SK-N-SH (cell line): ENCODE measurements around the gene VPS18.

Source experiments
- CTCF ChIP-seq: fragments of 200-600 bp; sonication (generic); IDR thresholded peaks from 2 replicates; pipeline ENCODE4 v1.6.1; 2017; ENCODE audit warnings: antibody characterized with exemption, mild to moderate bottlenecking, moderate library complexity
- EP300 ChIP-seq, 2 experiments: IDR thresholded peaks; 2 replicates each; pipeline versions ENCODE4 v1.4.0 to v1.6.1; 2012; ENCODE audit warnings: borderline replicate concordance in 1 of 2, low read depth in 1 of 2, low read length in 1 of 2
- FOXM1 ChIP-seq: IDR thresholded peaks from 2 replicates; pipeline ENCODE4 v1.4.0; 2012; ENCODE audit warnings: low read depth, mild to moderate bottlenecking
- NRF1 ChIP-seq: IDR thresholded peaks from 2 replicates; pipeline ENCODE4 v1.6.1; 2012; ENCODE audit warnings: low read depth, mild to moderate bottlenecking, low read length
- PBX3 ChIP-seq: IDR thresholded peaks from 2 replicates; pipeline ENCODE4; 2012
- POLR2AphosphoS5 ChIP-seq: IDR thresholded peaks from 2 replicates; pipeline ENCODE4 v1.6.1; 2012; ENCODE audit warnings: low read depth, low read length
- REST ChIP-seq: IDR thresholded peaks from 2 replicates; pipeline ENCODE4 v1.6.1; 2012; ENCODE audit warnings: mild to moderate bottlenecking, low read depth, low read length, moderate library complexity
- RFX5 ChIP-seq: IDR thresholded peaks from 2 replicates; pipeline ENCODE4 v1.6.1; 2012; ENCODE audit warnings: mild to moderate bottlenecking, improper control_type of control experiment, low read length
- TAF1 ChIP-seq: IDR thresholded peaks from 2 replicates; pipeline ENCODE4 v1.6.1; 2012; ENCODE audit warnings: low read depth, mild to moderate bottlenecking, low read length, moderate library complexity, borderline replicate concordance
- TEAD4 ChIP-seq: IDR thresholded peaks from 2 replicates; pipeline ENCODE4 v1.4.0; 2012; ENCODE audit warnings: mild to moderate bottlenecking, borderline replicate concordance; ENCODE audit not compliant: insufficient read depth
- TF ChIP-seq, protein P1 (sequence below): IDR thresholded peaks from 2 replicates; pipeline ENCODE4 v1.4.0; 2012; ENCODE audit warnings: low read depth, borderline replicate concordance
- TF ChIP-seq, protein P2 (sequence below): IDR thresholded peaks from 2 replicates; pipeline ENCODE4 v1.4.0; 2012; ENCODE audit warnings: low read depth

- TF ChIP-seq CTCF (no peak), POLR2AphosphoS5 (no peak), PBX3 (no peak), EP300 (IDR thresholded peaks at IDR 0.05; ENCODE audit: borderline replicate concordance in 1 of 2, low read depth in 1 of 2, low read length in 1 of 2) (no peak), NRF1 (no peak), FOXM1 (no peak), TEAD4 (no peak), REST (no peak), RFX5 (no peak), TAF1 (no peak)
- TF ChIP-seq, protein P1, sequence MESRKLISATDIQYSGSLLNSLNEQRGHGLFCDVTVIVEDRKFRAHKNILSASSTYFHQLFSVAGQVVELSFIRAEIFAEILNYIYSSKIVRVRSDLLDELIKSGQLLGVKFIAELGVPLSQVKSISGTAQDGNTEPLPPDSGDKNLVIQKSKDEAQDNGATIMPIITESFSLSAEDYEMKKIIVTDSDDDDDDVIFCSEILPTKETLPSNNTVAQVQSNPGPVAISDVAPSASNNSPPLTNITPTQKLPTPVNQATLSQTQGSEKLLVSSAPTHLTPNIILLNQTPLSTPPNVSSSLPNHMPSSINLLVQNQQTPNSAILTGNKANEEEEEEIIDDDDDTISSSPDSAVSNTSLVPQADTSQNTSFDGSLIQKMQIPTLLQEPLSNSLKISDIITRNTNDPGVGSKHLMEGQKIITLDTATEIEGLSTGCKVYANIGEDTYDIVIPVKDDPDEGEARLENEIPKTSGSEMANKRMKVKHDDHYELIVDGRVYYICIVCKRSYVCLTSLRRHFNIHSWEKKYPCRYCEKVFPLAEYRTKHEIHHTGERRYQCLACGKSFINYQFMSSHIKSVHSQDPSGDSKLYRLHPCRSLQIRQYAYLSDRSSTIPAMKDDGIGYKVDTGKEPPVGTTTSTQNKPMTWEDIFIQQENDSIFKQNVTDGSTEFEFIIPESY, result no peak
- TF ChIP-seq, protein P2, sequence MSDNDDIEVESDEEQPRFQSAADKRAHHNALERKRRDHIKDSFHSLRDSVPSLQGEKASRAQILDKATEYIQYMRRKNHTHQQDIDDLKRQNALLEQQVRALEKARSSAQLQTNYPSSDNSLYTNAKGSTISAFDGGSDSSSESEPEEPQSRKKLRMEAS, result no peak
Measured at GRCh38 chr15:40872791-40873693, 21.2 kb upstream of the VPS18 start.
